ENCODE data around the gene FGFR1OP2. TPM values are rescaled to one million over a fixed set of nuclear protein-coding genes. Genes with fewer than 3 reads are reported as not detected.

The FGFR1OP2 gene
- total and polyA plus RNA-seq, 2 of the 4 experiments (the other 2 are of a cell fraction), result 26.7 to 31.0 TPM

DNA sequence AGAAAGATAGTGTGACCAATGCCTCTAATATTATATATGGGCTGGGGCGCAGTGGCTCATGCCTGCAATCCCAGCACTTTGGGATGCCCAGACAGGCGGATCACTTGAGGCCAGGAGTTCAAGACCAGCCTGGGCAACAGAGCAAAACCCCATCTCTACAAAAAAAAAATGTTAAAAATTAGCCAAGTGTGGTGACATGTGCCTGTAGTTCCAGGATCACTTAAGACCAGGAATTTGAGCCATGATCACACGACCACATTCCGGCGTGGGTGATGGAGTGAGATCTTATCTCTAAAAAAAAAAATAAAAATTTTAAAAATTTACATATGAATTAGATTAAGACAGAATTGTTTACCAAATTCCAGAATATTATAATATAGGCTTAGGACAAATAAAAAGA is 63.9 kb downstream of the FGFR1OP2 start:
- ChIA-PET CTCF (interaction anchor here (0.6 kb wide), 1 partner anchor 1095 kb away, joined by 4 read pairs; no protein-coding TSS in a partner anchor), POLR2A (ENCODE audit: unreplicated experiment) (no interaction called here)
- Histone ChIP-seq H2BK5ac (ENCODE audit: low read depth, low read length, poor library complexity, severe bottlenecking) (no peak overlapping the region), H3K23ac (ENCODE audit: low read depth, low read length) (no peak overlapping the region), H4K5ac (ENCODE audit: low read depth, low read length) (no peak overlapping the region), H3K79me1 (ENCODE audit: low read depth in 1 of 2, low read length in 2 of 2) (peaks cover 6 to 22% of the 10 kb centered on the region in 2 experiments), H3K27me3 (ENCODE audit: control insufficient read depth, insufficient read depth, low read length) (no peaks in the 10 kb centered on the region), H3K4me1 (ENCODE audit: control insufficient read depth, insufficient read depth, low read length) (no peaks in the 10 kb centered on the region), H3K14ac (replicated peaks; ENCODE audit: low read depth, low read length) (no peak overlapping the region), H3K4me2 (ENCODE audit: low read depth, low read length) (no peak overlapping the region), H4K91ac (ENCODE audit: insufficient read depth, low read depth, low read length) (no peak overlapping the region), H2BK120ac (ENCODE audit: low read depth, low read length) (no peak overlapping the region), H3K9me1 (ENCODE audit: insufficient read depth, low read length) (peaks cover 10% of the 10 kb centered on the region; the same call in 1 of the 2 replicates), H4K20me1 (ENCODE audit: insufficient read depth, low read length) (no peaks in the 10 kb centered on the region; the same call in 1 of the 2 replicates), H3K56ac (ENCODE audit: extremely low read depth, insufficient read depth, low read length) (no peak overlapping the region), H4K8ac (ENCODE audit: low read depth in 2 of 2, low read length in 2 of 2) (no peak overlapping the region), H3K18ac (ENCODE audit: low read depth, low read length) (no peak overlapping the region), H3K9me3 (ENCODE audit: control insufficient read depth, insufficient read depth, low read length) (no peaks in the 10 kb centered on the region), H3K36me3 (ENCODE audit: control insufficient read depth, insufficient read depth, low read length) (0 out of 2 replicates have a peak, but pooled peaks cover 3% of the 10 kb centered on the region), H2BK20ac (ENCODE audit: low read depth, low read length) (no peak overlapping the region), H2BK15ac (ENCODE audit: low read depth, low read length) (no peak overlapping the region), H3K9ac (ENCODE audit: low read depth, low read length) (no peak overlapping the region), H3K27ac (ENCODE audit: insufficient read depth, low read length) (no peak overlapping the region), H2AFZ (replicated peaks; ENCODE audit: low read length, poor library complexity) (no peak overlapping the region), H2AK5ac (ENCODE audit: low read depth, low read length) (no peak overlapping the region), H3K4ac (ENCODE audit: low read depth, low read length) (no peak overlapping the region), H2AK9ac (replicated peaks; ENCODE audit: low read depth, low read length, poor library complexity) (no peak overlapping the region), H3K4me3 (ENCODE audit: insufficient read depth, low read depth, low read length) (no peak overlapping the region)
- ATAC-seq (ENCODE audit: low read depth) (no peak), DNase-seq (no peak)
- dilution Hi-C loops (cut with HindIII; ENCODE audit: low sequenced_read_pairs, unreplicated experiment) (no loop called here), in situ Hi-C loops (cut with MboI; ENCODE audit: low sequenced_read_pairs) (no loop called here), intact Hi-C loops (cut with micrococcal nuclease) (loop anchor here (5.0 kb wide), 1 partner anchor 40 kb away; no protein-coding TSS in a partner anchor)
- no CpG with 5 or more reads among the region's 5 CpGs for WGBS, 2 experiments (ENCODE audit: extremely low coverage in 2 of 2, insufficient read length in 1 of 2)
- TF ChIP-seq CEBPB (IDR thresholded peaks at IDR 0.05; ENCODE audit: low read depth, low read length) (no peak), CTCF (conservative IDR thresholded peaks at IDR 0.05; ENCODE audit: low read depth, low read length) (no peak), FOS (IDR thresholded peaks at IDR 0.05; ENCODE audit: low read depth, low read length) (no peak), POLR2A (IDR thresholded peaks at IDR 0.05; ENCODE audit: low read depth, low read length) (no peak), USF2 (IDR thresholded peaks at IDR 0.05; ENCODE audit: low read depth, low read length) (no peak), MAZ (IDR thresholded peaks at IDR 0.05; ENCODE audit: borderline replicate concordance, low read depth, low read length) (no peak)
- no TSS peak for BruUV-seq (replicated peaks)

Measured in IMR-90 (cell line).